Spleen (tissue), 3 donors: ENCODE measurements around the gene ARNT2.

Experiments
- POLR2A ChIP-seq, 3 donors: fragments of 450-650 bp; IDR thresholded peaks; one replicate each; pipeline ENCODE4 v1.5.1; 2017; ENCODE audit warnings: antibody characterized with exemption in 3 of 3, mild to moderate bottlenecking in 1 of 3
- POLR2AphosphoS5 ChIP-seq, 3 donors: sonication (generic); formaldehyde crosslinking; IDR thresholded peaks; one replicate each; pipeline ENCODE4 v1.5.1; 2017; ENCODE audit warnings: antibody characterized with exemption in 3 of 3

DNA sequence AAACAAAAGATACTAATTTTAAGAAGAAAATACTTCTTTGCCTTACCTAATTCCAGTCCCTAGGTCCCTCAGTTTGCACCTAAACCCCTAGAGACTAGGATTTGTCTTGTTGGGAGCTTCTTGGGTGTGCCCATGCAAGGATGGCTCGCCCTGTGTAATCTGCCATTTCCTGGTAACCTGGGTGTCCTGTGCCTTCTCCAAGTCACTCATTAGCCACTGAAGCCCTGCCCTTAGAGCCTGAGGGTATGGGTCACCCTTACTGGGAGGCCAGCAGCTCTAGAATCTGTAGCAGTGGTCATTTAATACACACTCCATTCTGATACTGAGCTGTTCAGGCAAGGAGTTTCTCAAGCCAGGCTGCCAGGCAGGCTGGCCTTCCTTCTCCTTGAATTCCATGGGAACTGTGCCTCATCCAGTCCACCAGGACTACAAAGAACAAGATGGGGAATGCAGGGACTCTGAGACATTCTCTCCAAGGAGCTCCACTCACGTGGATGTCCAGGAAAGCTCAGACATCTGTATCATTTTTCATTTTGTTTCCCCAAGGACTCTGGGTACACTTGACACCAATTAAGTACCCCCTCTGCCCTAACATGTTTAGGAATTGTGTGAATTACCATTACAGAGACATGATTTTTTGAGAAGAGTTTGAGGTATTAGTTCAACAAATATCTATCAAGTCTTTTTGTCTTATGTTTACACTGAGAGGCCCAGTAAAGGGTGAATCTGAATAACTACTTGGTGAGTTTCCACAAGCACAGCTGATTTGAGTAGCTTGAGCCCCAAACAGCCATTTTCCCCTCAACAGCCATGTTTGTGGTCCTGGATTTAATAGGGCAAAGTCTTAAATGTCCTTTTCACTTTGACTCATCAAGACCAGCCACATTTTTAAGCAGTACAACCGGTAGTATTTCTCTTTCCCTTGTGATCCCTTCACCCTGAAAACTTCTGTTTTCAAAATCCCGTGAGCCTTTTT is 52.6 kb downstream of the ARNT2 start:
- no peak for TF ChIP-seq POLR2A (IDR thresholded peaks at IDR 0.05)
- no peak for TF ChIP-seq POLR2AphosphoS5 (IDR thresholded peaks at IDR 0.05)
